OCI-LY3 (cell line): ENCODE data around the gene WDR37.

Experiments used
- CTCF ChIP-seq: fragments of 200-600, 300-600 bp; sonication (generic); IDR thresholded peaks from 2 replicates; pipeline ENCODE4 v1.5.1; 2014; ENCODE audit warnings: antibody characterized with exemption, low read length, low read depth
- EZH2phosphoT487 ChIP-seq: fragments of 200-600 bp; shearing (Covaris generic); IDR thresholded peaks from 2 replicates; pipeline ENCODE4 v1.6.1; 2018; ENCODE audit warnings: antibody characterized with exemption, mixed run types, low read depth

GRCh38 chr10:1152386-1153250 is 96.4 kb downstream of the WDR37 start:
- TF ChIP-seq EZH2phosphoT487 (no peak), CTCF (no peak)
